Transverse colon (tissue), 4 donors: ENCODE results near the gene TRAM2. TPM values are rescaled to one million over a fixed set of nuclear protein-coding genes. Genes with fewer than 3 reads are reported as not detected.

ENCODE experiments used
- DNase-seq: peaks from one replicate; pipeline ENCODE4 v3.0.0-alpha.2; 2019
- H3K27ac ChIP-seq, 4 donors: fragments of 200-600 bp; sonication (generic); 2 replicates each; pipeline ENCODE4 v1.5.1; 2016 to 2018; ENCODE audit warnings: inconsistent platforms in 4 of 4
- H3K27me3 ChIP-seq: fragments of 200-600 bp; sonication (generic); 2 replicates; pipeline ENCODE4 v1.5.1; 2017; ENCODE audit warnings: inconsistent platforms
- H3K36me3 ChIP-seq, 4 donors: fragments of 200-600 bp; sonication (generic); 2 replicates each; pipeline ENCODE4 v1.5.1; 2017 to 2019; ENCODE audit warnings: inconsistent platforms in 4 of 4
- H3K4me1 ChIP-seq, 4 donors: fragments of 200-600 bp; sonication (generic); 2 replicates each; pipeline ENCODE4 v1.5.1; 2017 to 2020; ENCODE audit warnings: inconsistent platforms in 4 of 4
- H3K4me3 ChIP-seq, 4 donors: fragments of 200-600 bp; sonication (generic); 1 replicate in 1 of 4; 2 replicates in 3 of 4; pipeline versions ENCODE4 v1.5.1 to v1.6.1; 2017 to 2019; ENCODE audit warnings: inconsistent platforms in 4 of 4
- H3K9me3 ChIP-seq, 2 donors: fragments of 200-600 bp; sonication (generic); 2 replicates each; pipeline ENCODE4 v1.5.1; 2017 to 2019; ENCODE audit warnings: inconsistent platforms in 2 of 2
- CTCF ChIP-seq, 5 experiments: fragments of 200-600 bp in 3 of 5; fragments of 450-650 bp in 2 of 5; sonication (generic) in 3 of 5; IDR thresholded peaks; 1 replicate in 2 of 5; 2 replicates in 3 of 5; pipeline ENCODE4 v1.5.1; 2016 to 2017; ENCODE audit warnings: antibody characterized with exemption in 5 of 5, inconsistent platforms in 3 of 5, mild to moderate bottlenecking in 2 of 5, moderate library complexity in 1 of 5
- EP300 ChIP-seq: sonication (generic); formaldehyde crosslinking; IDR thresholded peaks from one replicate; pipeline ENCODE4 v1.6.1; 2017; ENCODE audit warnings: antibody characterized with exemption, low read depth
- POLR2A ChIP-seq: fragments of 450-650 bp; IDR thresholded peaks from one replicate; pipeline ENCODE4 v1.6.1; 2016; ENCODE audit warnings: antibody characterized with exemption, mild to moderate bottlenecking, moderate library complexity
- POLR2AphosphoS5 ChIP-seq, 3 donors: sonication (generic); formaldehyde crosslinking; IDR thresholded peaks; one replicate each; pipeline ENCODE4 v1.6.1; 2016; ENCODE audit warnings: antibody characterized with exemption in 3 of 3
- whole genome bisulfite sequencing, 2 donors: methylation state at CpG; one replicate each; pipeline ENCODE4 v1.1.5; 2018; ENCODE audit warnings: low coverage in 1 of 2; 5-methylcytosine and 5-hydroxymethylcytosine counted together
- in situ Hi-C, 4 donors: fragments of 200-750 bp; cut with MboI; loops; one replicate each; pipeline versions ENCODE4 v1.15.0 to v1.15.1; 2017; ENCODE audit warnings: low sequenced_read_pairs in 3 of 4, low pct_ligation_motif_present in 1 of 4, low pct_unique_long_range_greater_than_20kb in 1 of 4
- intact Hi-C: fragments of 100-400 bp; cut with DNase I; formaldehyde crosslinking; loops from one replicate; pipeline ENCODE4 v1.15.1; 2023; ENCODE audit warnings: low total_unique reads
- total RNA-seq, 4 donors: library from RNA; depleted of rRNA; stranded (reverse); fragments of >200 nt; gene quantifications; one replicate each; pipeline ENCODE4 v1.1.0, GENCODE V29; 2016

The TRAM2 gene
- total RNA-seq, 4 donors from 2014 or later, result 8.4 to 15.4 (median 11.7) TPM

DNA sequence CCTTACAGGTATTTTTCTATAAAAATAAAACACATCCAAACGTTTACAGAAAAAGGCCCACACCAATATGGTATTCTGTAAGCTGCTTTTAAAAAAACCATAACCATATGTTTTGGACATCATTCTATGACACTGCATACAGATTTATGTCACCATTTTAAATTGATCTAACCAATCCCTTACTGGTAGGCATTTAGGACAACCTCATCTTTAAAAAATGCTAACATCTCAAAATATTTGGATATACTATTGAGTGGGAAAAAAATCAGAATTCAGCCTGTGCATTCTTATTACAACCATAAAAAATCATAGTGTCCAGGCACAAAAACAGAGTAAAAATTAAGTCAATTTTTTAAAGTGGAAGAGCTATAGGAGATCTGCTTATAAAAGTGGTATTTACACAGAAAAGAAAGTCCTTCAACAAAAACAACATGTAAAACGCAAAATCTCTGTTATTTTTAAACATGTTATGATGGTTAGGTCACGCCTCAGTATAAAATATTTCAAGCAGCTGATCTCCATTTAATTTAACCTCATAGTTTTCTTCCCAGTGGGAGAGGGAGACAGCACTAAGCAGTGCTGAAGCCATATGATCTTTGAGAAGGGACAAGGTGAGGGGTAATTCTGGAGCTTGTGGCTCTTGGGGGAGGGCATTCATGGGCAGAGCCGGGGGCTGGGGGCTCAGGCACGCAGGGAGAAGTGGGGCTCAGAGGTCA is 21.2 kb downstream of the TRAM2 start:
- WGBS, 2 donors, result 73 to 76% methylated on average over 5 of the region's 5 CpGs
- intact Hi-C loops, result no loop called here
- H3K27me3 ChIP-seq, result no peaks in the 10 kb centered on the region
- in situ Hi-C loops, result no loop called here
- no peaks in the 10 kb centered on the region for H3K9me3 ChIP-seq
- H3K4me3 ChIP-seq, result no peak overlapping the region
- no peak for DNase-seq
- peak overlapping the region; percentile 36 to 69 (median 59) for H3K27ac ChIP-seq
- H3K4me1 ChIP-seq, result peaks cover 22 to 50% (median 40%) of the 10 kb centered on the region in 4 donors
- H3K36me3 ChIP-seq, result no peaks in the 10 kb centered on the region
- TF ChIP-seq POLR2AphosphoS5 (IDR thresholded peaks at IDR 0.05), result no peak
- no peak for TF ChIP-seq CTCF (IDR thresholded peaks at IDR 0.05)
- TF ChIP-seq POLR2A, result no peak
- TF ChIP-seq EP300, result no peak

GRCh38 chr6:52554684-52555280 is 22.1 kb downstream of the TRAM2 start:
- intact Hi-C loops (no loop called here), in situ Hi-C loops (no loop called here)
- no peaks in the 10 kb centered on the region for H3K36me3 ChIP-seq
- no peak overlapping the region for H3K4me3 ChIP-seq
- WGBS, 2 donors, result 91 to 98% methylated on average over 6 of the region's 6 CpGs
- peaks cover 27 to 59% (median 45%) of the 10 kb centered on the region in 4 donors for H3K4me1 ChIP-seq
- H3K9me3 ChIP-seq, result no peaks in the 10 kb centered on the region
- DNase-seq, result no peak
- peak overlapping the region in 1 of 4 donors; percentile 32 for H3K27ac ChIP-seq
- TF ChIP-seq EP300 (no peak), POLR2A (no peak), CTCF (IDR thresholded peaks at IDR 0.05) (no peak), POLR2AphosphoS5 (IDR thresholded peaks at IDR 0.05) (no peak)
- no peaks in the 10 kb centered on the region for H3K27me3 ChIP-seq

DNA sequence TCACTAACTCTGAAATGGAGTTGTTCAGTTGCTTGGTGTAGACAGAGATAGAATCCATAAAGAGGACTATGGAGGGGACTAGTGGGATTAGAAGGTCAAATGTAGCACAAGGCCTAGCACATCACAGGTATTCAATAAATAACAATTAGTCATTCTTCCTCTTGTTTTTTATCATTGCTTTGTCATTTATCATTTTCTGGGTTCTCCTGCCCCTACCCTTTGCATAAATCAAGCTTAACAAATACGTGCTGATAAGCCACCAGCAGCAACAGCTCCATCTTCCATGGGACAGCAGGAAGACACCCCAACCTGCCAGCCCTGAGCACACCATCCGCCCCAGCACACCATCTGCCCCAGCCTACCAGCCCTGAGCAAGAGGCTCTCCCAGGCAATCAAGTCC is 23.1 kb downstream of the TRAM2 start:
- no peak overlapping the region for H3K4me3 ChIP-seq
- DNase-seq, result no peak
- H3K27ac ChIP-seq, result peak overlapping the region in 1 of 4 donors; percentile 67
- no peak for TF ChIP-seq EP300
- TF ChIP-seq CTCF (IDR thresholded peaks at IDR 0.05), result no peak
- no peak for TF ChIP-seq POLR2AphosphoS5 (IDR thresholded peaks at IDR 0.05)
- TF ChIP-seq POLR2A, result no peak
- H3K4me1 ChIP-seq, result peaks cover 27 to 68% (median 51%) of the 10 kb centered on the region in 4 donors
- H3K36me3 ChIP-seq, result no peaks in the 10 kb centered on the region
- 76 to 100% methylated on average over 2 of the region's 2 CpGs for WGBS, 2 donors
- H3K27me3 ChIP-seq, result no peaks in the 10 kb centered on the region
- H3K9me3 ChIP-seq, result no peaks in the 10 kb centered on the region
- in situ Hi-C loops (no loop called here), intact Hi-C loops (no loop called here)

- H3K36me3 ChIP-seq, result no peaks in the 10 kb centered on the region
- H3K27ac ChIP-seq, result peak overlapping the region; percentile 67 to 79 (median 77)
- TF ChIP-seq POLR2A (no peak), POLR2AphosphoS5 (IDR thresholded peaks at IDR 0.05) (no peak), CTCF (IDR thresholded peaks at IDR 0.05) (no peak)
- DNase-seq, result no peak
- intact Hi-C loops (no loop called here), in situ Hi-C loops (no loop called here)
- WGBS, 2 donors, result 92 to 100% methylated on average over 1 of the region's 1 CpG
- no peaks in the 10 kb centered on the region for H3K27me3 ChIP-seq
- H3K9me3 ChIP-seq, result no peaks in the 10 kb centered on the region
- no peak overlapping the region for H3K4me3 ChIP-seq
- H3K4me1 ChIP-seq, result peaks cover 28 to 71% (median 55%) of the 10 kb centered on the region in 4 donors
These were observed 23.7 kb downstream of the TRAM2 start for GRCh38 chr6:52553158-52553557.
